Smooth muscle cell (in vitro differentiated cells): ENCODE data around the gene FAM131B. TPM values are rescaled to one million over a fixed set of nuclear protein-coding genes. Genes with fewer than 3 reads are reported as not detected.

Experiments
- DNase-seq: peaks from one replicate; lab custom pipeline; 2025; ENCODE audit not compliant: unreplicated experiment; lab: John Stamatoyannopoulos, UW
- H2AFZ ChIP-seq: fragments of 200-600 bp; sonication (generic); 2 replicates; pipeline ENCODE4 v1.6.0; 2016; ENCODE audit warnings: antibody characterized with exemption, low read depth, mild to moderate bottlenecking
- H3F3A ChIP-seq: fragments of 200-600 bp; sonication (generic); 2 replicates; pipeline ENCODE4 v1.6.0; 2017; ENCODE audit warnings: antibody characterized with exemption, low read depth
- H3K27ac ChIP-seq: fragments of 200-600 bp; sonication (generic); 2 replicates; pipeline ENCODE4 v1.5.1; 2016; ENCODE audit warnings: low read depth, mild to moderate bottlenecking
- H3K27me3 ChIP-seq: fragments of 200-600 bp; sonication (generic); 2 replicates; pipeline ENCODE4 v1.6.1; 2016; ENCODE audit warnings: low read depth, mild to moderate bottlenecking
- H3K36me3 ChIP-seq: fragments of 200-600 bp; sonication (generic); 2 replicates; pipeline ENCODE4 v1.5.1; 2016; ENCODE audit warnings: low read depth
- H3K4me1 ChIP-seq: fragments of 200-600 bp; sonication (generic); 2 replicates; pipeline ENCODE4 v1.5.1; 2016; ENCODE audit warnings: low read depth
- H3K4me2 ChIP-seq: fragments of 200-600 bp; sonication (generic); 2 replicates; pipeline ENCODE4 v1.6.0; 2016; ENCODE audit warnings: mild to moderate bottlenecking
- H3K4me3 ChIP-seq: fragments of 200-600 bp; sonication (generic); 2 replicates; pipeline ENCODE4 v1.5.1; 2016; ENCODE audit warnings: mild to moderate bottlenecking
- H3K79me2 ChIP-seq: fragments of 200-600 bp; sonication (generic); 2 replicates; pipeline ENCODE4 v1.6.0; 2016; ENCODE audit warnings: low read depth, mild to moderate bottlenecking
- H3K9ac ChIP-seq: fragments of 200-600 bp; sonication (generic); 2 replicates; pipeline ENCODE4 v1.6.0; 2016; ENCODE audit warnings: low read depth
- H3K9me3 ChIP-seq: fragments of 200-600 bp; sonication (generic); replicated peaks from 2 replicates; pipeline ENCODE4 v1.5.1; 2016; ENCODE audit warnings: low read depth
- H4K20me1 ChIP-seq: fragments of 200-600 bp; sonication (generic); 2 replicates; pipeline ENCODE4 v1.6.0; 2016; ENCODE audit warnings: low read depth
- WGBS: methylation state at CpG from one replicate; pipeline ENCODE4 v1.1.7; 2016; ENCODE audit warnings: low lambda C conversion rate; 5-methylcytosine and 5-hydroxymethylcytosine counted together
- polyA plus RNA-seq: library from polyadenylated mRNA; unstranded; fragments of >200 nt; fragmentation: Nextera tagmentation; extraction: Ambion mirVana; gene quantifications from 2 replicates; pipeline ENCODE4 v1.2.1, GENCODE V29; 2016
- total RNA-seq: library from RNA; depleted of rRNA; stranded (reverse); fragments of >200 nt; gene quantifications from 2 replicates; pipeline ENCODE4 v1.2.3, GENCODE V29; 2014
- TF ChIP-seq, protein P1 (sequence below): fragments of 200-600 bp; sonication (generic); IDR thresholded peaks from 2 replicates; pipeline ENCODE4 v1.5.1; 2017; ENCODE audit warnings: borderline replicate concordance, mild to moderate bottlenecking, antibody characterized with exemption; ENCODE audit not compliant: insufficient read depth, poor library complexity, severe bottlenecking

Gene FAM131B
- total and polyA plus RNA-seq, 2 experiments from 2014 or later, result 0.03 to 0.31 TPM

DNA sequence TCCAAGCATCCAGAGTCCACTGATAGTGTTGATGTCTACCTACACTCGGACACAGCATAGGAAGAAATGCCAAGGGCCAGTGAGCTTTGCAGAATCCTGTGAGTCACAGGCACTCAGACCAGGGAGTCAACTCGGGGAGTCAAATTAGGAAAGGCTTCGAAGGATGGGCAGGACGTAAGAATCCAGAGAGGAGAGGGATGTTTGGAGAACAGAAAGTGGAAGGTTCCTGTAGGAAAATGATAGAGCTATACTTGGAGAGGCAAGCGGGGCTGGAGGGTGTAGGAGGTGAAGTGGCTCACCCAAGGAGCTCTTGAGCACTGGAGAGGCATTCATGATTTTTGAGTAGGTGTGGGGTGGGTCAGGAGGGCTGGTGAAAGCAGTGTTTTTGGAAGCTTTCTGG is 21.6 kb upstream of the FAM131B start:
- no peak for DNase-seq
- WGBS, result 30% methylated on average over 5 of the region's 5 CpGs
- TF ChIP-seq, protein P1, sequence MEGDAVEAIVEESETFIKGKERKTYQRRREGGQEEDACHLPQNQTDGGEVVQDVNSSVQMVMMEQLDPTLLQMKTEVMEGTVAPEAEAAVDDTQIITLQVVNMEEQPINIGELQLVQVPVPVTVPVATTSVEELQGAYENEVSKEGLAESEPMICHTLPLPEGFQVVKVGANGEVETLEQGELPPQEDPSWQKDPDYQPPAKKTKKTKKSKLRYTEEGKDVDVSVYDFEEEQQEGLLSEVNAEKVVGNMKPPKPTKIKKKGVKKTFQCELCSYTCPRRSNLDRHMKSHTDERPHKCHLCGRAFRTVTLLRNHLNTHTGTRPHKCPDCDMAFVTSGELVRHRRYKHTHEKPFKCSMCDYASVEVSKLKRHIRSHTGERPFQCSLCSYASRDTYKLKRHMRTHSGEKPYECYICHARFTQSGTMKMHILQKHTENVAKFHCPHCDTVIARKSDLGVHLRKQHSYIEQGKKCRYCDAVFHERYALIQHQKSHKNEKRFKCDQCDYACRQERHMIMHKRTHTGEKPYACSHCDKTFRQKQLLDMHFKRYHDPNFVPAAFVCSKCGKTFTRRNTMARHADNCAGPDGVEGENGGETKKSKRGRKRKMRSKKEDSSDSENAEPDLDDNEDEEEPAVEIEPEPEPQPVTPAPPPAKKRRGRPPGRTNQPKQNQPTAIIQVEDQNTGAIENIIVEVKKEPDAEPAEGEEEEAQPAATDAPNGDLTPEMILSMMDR, result no peak
- H3K36me3 ChIP-seq, result no peaks in the 10 kb centered on the region
- H3K27ac ChIP-seq, result peak overlapping the region; percentile 97
- peaks cover 71% of the 10 kb centered on the region for H3K79me2 ChIP-seq
- H3K9me3 ChIP-seq, result no peaks in the 10 kb centered on the region
- peak overlapping the region; percentile 85 for H3K4me2 ChIP-seq
- H3K27me3 ChIP-seq, result no peaks in the 10 kb centered on the region
- H3F3A ChIP-seq, result peaks cover 40% of the 10 kb centered on the region
- peak overlapping the region; percentile 100 for H3K4me3 ChIP-seq
- H2AFZ ChIP-seq, result no peak overlapping the region
- peaks cover 78% of the 10 kb centered on the region for H4K20me1 ChIP-seq
- no peak overlapping the region for H3K9ac ChIP-seq
- peaks cover 30% of the 10 kb centered on the region for H3K4me1 ChIP-seq

DNA sequence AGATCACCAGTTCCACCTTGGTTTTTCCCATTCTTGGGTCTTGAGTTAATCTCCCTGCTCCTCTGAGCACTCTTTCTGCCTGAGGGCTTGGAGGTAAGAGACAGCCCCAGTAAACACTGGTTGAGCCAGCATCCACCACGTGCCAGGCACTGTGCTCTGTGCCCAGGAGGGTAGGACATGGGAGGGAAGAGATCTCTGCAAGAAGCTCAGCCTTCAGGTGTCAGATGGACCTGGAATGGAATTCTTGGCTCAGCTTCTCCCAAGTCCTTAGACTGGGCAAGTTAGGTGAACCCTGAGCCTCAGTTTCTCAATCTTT is 21.1 kb upstream of the FAM131B start:
- 43% methylated on average over 1 of the region's 1 CpG for WGBS
- no peaks in the 10 kb centered on the region for H3K36me3 ChIP-seq
- DNase-seq, result no peak

DNA sequence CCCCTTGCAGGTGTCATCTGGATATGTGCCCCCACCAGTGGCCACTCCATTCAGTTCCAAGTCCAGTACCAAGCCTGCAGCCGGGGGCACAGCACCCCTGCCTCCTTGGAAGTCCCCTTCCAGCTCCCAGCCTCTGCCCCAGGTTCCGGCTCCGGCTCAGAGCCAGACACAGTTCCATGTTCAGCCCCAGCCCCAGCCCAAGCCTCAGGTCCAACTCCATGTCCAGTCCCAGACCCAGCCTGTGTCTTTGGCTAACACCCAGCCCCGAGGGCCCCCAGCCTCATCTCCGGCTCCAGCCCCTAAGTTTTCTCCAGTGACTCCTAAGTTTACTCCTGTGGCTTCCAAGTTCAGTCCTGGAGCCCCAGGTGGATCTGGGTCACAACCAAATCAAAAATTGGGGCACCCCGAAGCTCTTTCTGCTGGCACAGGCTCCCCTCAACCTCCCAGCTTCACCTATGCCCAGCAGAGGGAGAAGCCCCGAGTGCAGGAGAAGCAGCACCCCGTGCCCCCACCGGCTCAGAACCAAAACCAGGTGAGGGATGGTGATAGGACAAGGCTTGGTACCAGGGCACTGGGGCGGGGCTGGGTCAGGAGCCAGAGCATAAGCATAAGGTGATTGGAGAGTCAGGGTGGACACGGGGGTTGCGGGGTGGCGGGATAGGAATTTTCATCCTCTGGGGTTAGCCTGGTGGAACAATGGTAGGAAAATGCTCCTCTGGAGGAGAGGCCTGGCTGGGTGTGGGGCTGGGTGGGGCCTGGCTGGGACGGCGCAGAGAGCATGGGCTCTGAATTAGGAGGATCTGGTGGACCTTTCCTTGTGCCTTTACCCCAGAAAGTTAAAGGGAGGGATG is 20.5 kb upstream of the FAM131B start:
- no peaks in the 10 kb centered on the region for H3K9me3 ChIP-seq
- peak overlapping the region; percentile 100 for H3K4me3 ChIP-seq
- no peak overlapping the region for H2AFZ ChIP-seq
- H3K4me1 ChIP-seq, result peaks cover 38% of the 10 kb centered on the region
- no peaks in the 10 kb centered on the region for H3K27me3 ChIP-seq
- H3K4me2 ChIP-seq, result peak overlapping the region; percentile 85
- no peak for DNase-seq
- no peaks in the 10 kb centered on the region for H3K36me3 ChIP-seq
- H3K9ac ChIP-seq, result peak overlapping the region; percentile 96
- WGBS, result 82% methylated on average over 15 of the region's 15 CpGs
- H3K79me2 ChIP-seq, result peaks cover 73% of the 10 kb centered on the region
- peaks cover 35% of the 10 kb centered on the region for H3F3A ChIP-seq
- H3K27ac ChIP-seq, result peak overlapping the region; percentile 97
- H4K20me1 ChIP-seq, result peaks cover 66% of the 10 kb centered on the region
- TF ChIP-seq, protein P1, result no peak

More for the DNA sequence above, 21.1 kb upstream of the FAM131B start:
- H3K9me3 ChIP-seq, result no peaks in the 10 kb centered on the region
- H3K4me1 ChIP-seq, result peaks cover 36% of the 10 kb centered on the region
- peaks cover 72% of the 10 kb centered on the region for H4K20me1 ChIP-seq
- no peak overlapping the region for H3K9ac ChIP-seq
- TF ChIP-seq, protein P1, result no peak
- no peaks in the 10 kb centered on the region for H3K27me3 ChIP-seq
- peaks cover 71% of the 10 kb centered on the region for H3K79me2 ChIP-seq
- no peak overlapping the region for H2AFZ ChIP-seq
- H3F3A ChIP-seq, result peaks cover 38% of the 10 kb centered on the region
- peak overlapping the region; percentile 97 for H3K27ac ChIP-seq
- peak overlapping the region; percentile 85 for H3K4me2 ChIP-seq
- H3K4me3 ChIP-seq, result peak overlapping the region; percentile 100
